K562 (cell line): ENCODE results near the gene SUDS3. TPM values are rescaled to one million over a fixed set of nuclear protein-coding genes. Genes with fewer than 3 reads are reported as not detected.

Experiments used
- ATF2 ChIP-seq: sonication (generic); formaldehyde crosslinking; IDR thresholded peaks from 2 replicates; pipeline ENCODE4 v1.8.1; 2022; ENCODE audit warnings: missing genetic modification reagents
- FOXP4 ChIP-seq: sonication (generic); formaldehyde crosslinking; IDR thresholded peaks from 2 replicates; pipeline ENCODE4 v1.8.0; 2022; ENCODE audit warnings: mild to moderate bottlenecking, missing genetic modification reagents, borderline replicate concordance
- HDAC3 ChIP-seq: fragments of 450-650 bp; IDR thresholded peaks from 2 replicates; pipeline ENCODE4 v1.6.1; 2018; ENCODE audit warnings: borderline replicate concordance, mild to moderate bottlenecking, moderate library complexity; ENCODE audit not compliant: partially characterized antibody
- ILF3 ChIP-seq: fragments of 450-650 bp; IDR thresholded peaks from 2 replicates; pipeline ENCODE4 v1.6.1; 2018; ENCODE audit warnings: antibody characterized with exemption, mild to moderate bottlenecking, moderate library complexity, borderline replicate concordance
- RAD51 ChIP-seq: fragments of 450-650 bp; IDR thresholded peaks from 2 replicates; pipeline ENCODE4 v1.7.1; 2016; ENCODE audit warnings: low read depth, mild to moderate bottlenecking, borderline replicate concordance
- RREB1 ChIP-seq: fragments of 250-450 bp; sonication (Bioruptor Pico); IDR thresholded peaks from 2 replicates; pipeline ENCODE4 v1.4.0; 2020
- TOE1 ChIP-seq, 2 experiments: fragments of 450-650 bp in 1 of 2; sonication (generic) in 1 of 2; formaldehyde crosslinking in 1 of 2; IDR thresholded peaks; 2 replicates each; pipeline versions ENCODE4 v1.7.1 to v1.8.0; 2016 to 2022; ENCODE audit warnings: borderline replicate concordance in 2 of 2, mild to moderate bottlenecking in 2 of 2, antibody characterized with exemption in 1 of 2, inconsistent platforms in 1 of 2, low read depth in 1 of 2, missing genetic modification reagents in 1 of 2, moderate library complexity in 1 of 2
- ZBTB43 ChIP-seq: sonication (generic); formaldehyde crosslinking; IDR thresholded peaks from 2 replicates; pipeline ENCODE4 v1.8.0; 2023; ENCODE audit warnings: mild to moderate bottlenecking, missing genetic modification reagents
- ZNF395 ChIP-seq: fragments of 200-800 bp; sonication (Bioruptor generic); IDR thresholded peaks from 2 replicates; pipeline ENCODE4 v1.6.1; 2017; ENCODE audit warnings: missing genetic modification characterization, missing compliant biosample characterization
- ZNF830 ChIP-seq: fragments of 250-450 bp; sonication (Bioruptor Pico); IDR thresholded peaks from 2 replicates; pipeline ENCODE4 v1.5.0; 2021; ENCODE audit warnings: mild to moderate bottlenecking
- ZSCAN29 ChIP-seq: fragments of 450-650 bp; IDR thresholded peaks from 2 replicates; pipeline ENCODE4 v1.6.1; 2017
- polyA plus RNA-seq, 8 experiments: library from polyadenylated mRNA; depleted of rRNA in 4 of 8; stranded (reverse) in 5 of 8; unstranded in 3 of 8; fragments of >200 nt; fragmentation: Nextera tagmentation in 2 of 8; fragmentation: Illumina TruSeq in 1 of 8; extraction: Ambion mirVana in 2 of 8; extraction: Trizol in 1 of 8; gene quantifications; 2 replicates each; pipeline versions ENCODE4 v1.2.1 to v1.2.3, GENCODE V29; 2011 to 2014; ENCODE audit warnings: inconsistent platforms in 1 of 8, missing spikeins in 1 of 8
- total RNA-seq, 7 experiments: library from RNA; depleted of rRNA in 6 of 7; stranded (reverse); fragments of >200 nt in 6 of 7; fragmentation: Illumina TruSeq in 2 of 7; extraction: Trizol in 2 of 7; gene quantifications; 2 replicates each; pipeline versions ENCODE4 v1.2.1 to v1.2.3, GENCODE V29; 2011 to 2021; ENCODE audit warnings: low replicate concordance in 1 of 7

Gene SUDS3
- total and polyA plus RNA-seq, 9 of the 15 experiments (the other 6 are each of a cell fraction or from before 2014, with no cell fraction given): 6.6 to 30.5 (median 23.3) TPM

GRCh38 chr12:118357257-118358007 is 18.9 kb upstream of the SUDS3 start (continued):
- TF ChIP-seq ZNF395: peak; percentile 66; the same call in 1 of the 2 replicates
- peak; percentile 82 for TF ChIP-seq TOE1 (IDR thresholded peaks at IDR 0.05; ENCODE audit: borderline replicate concordance)
- TF ChIP-seq TOE1 (CRISPR knock-in tag; IDR thresholded peaks at IDR 0.05; ENCODE audit: borderline replicate concordance, low read depth): no peak
- no peak for TF ChIP-seq ATF2 (CRISPR knock-in tag)
- no peak for TF ChIP-seq ZBTB43
- no peak for TF ChIP-seq ZSCAN29
- no peak for TF ChIP-seq RREB1 (CRISPR knock-in tag)
- TF ChIP-seq RAD51: peak; percentile 61; the same call in 1 of the 2 replicates
- TF ChIP-seq ILF3: no peak
- TF ChIP-seq ZNF830: no peak
- TF ChIP-seq HDAC3: no peak
- no peak for TF ChIP-seq FOXP4 (CRISPR knock-in tag)
